ENCODE measurements around the gene MBD3L4. TPM values are rescaled to one million over a fixed set of nuclear protein-coding genes. Genes with fewer than 3 reads are reported as not detected.

MBD3L4 gene
- total RNA-seq, 4 donors from 2014 or later, result not detected

DNA sequence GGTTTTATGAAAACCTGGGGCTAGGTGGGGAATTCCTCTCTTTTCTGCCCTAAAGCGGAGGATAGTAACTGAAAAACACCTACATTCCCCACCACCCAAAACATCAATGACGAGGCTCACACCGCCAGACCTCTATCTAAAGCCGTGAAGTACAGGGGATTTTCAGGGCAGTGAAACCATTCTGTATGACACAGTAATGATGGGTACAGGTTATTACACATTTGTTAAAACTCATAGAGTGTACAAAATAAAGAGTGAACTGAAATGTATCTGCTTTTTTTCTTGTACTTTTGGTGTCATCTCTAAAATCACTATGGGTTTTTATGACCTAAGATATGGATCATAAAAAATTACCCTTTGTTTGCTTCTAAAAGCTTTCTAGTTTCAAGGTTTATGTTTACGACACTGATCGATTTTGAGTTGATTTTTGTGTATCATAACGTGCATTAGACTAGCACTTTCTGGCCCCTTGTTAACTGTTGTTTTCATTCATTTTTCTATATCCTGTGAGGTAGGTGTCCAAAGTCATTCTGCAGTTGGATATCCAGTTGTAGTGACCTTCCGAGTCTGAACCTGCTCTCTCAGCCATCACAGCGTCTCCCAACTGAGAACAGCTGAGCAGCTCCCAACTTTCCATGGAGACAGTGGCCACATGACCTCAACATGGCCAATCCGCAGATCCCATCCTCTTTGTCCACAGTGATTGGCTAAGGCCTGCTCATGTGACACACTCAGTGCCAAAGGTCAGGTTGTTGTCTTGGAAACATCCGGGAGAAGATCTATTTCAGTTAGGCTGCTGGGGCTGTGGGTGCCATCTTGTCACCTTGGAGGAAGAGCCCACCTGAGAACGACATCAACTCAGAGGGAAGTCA is 29.0 kb downstream of the MBD3L4 start:
- Histone ChIP-seq H3K4me3 (no peak overlapping the region), H3K27ac (no peak overlapping the region), H3K4me1 (no peaks in the 10 kb centered on the region), H3K9me3 (no peaks in the 10 kb centered on the region), H3K27me3 (no peaks in the 10 kb centered on the region), H3K36me3 (no peaks in the 10 kb centered on the region)
- intact Hi-C loops (cut with DNase I; ENCODE audit: low total_unique reads), result no loop called here
- TF ChIP-seq, protein P1, sequence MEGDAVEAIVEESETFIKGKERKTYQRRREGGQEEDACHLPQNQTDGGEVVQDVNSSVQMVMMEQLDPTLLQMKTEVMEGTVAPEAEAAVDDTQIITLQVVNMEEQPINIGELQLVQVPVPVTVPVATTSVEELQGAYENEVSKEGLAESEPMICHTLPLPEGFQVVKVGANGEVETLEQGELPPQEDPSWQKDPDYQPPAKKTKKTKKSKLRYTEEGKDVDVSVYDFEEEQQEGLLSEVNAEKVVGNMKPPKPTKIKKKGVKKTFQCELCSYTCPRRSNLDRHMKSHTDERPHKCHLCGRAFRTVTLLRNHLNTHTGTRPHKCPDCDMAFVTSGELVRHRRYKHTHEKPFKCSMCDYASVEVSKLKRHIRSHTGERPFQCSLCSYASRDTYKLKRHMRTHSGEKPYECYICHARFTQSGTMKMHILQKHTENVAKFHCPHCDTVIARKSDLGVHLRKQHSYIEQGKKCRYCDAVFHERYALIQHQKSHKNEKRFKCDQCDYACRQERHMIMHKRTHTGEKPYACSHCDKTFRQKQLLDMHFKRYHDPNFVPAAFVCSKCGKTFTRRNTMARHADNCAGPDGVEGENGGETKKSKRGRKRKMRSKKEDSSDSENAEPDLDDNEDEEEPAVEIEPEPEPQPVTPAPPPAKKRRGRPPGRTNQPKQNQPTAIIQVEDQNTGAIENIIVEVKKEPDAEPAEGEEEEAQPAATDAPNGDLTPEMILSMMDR (IDR thresholded peaks at IDR 0.05), result no peak
- no peak for TF ChIP-seq POLR2A (IDR thresholded peaks at IDR 0.05)
- DNase-seq, result no peak

DNA sequence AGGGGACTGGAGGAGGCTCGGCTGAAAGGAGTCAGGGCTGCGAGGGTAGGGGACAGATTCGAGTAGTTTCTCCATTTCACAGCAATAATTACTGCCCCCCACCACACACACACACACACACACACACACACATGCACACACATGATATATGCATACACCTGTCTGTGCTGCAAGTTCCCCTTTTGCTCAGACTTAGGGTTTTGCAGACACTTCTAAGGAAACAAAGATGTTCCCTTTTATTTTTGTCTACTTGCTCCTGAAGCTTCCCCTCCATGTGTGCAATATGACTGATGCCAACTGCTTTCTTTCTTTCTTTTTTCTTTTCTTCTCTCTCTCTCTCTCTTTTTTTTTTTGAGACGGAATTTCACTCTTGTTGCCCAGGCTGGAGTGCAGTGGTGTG is 32.1 kb downstream of the MBD3L4 start:
- no peak for DNase-seq
- Histone ChIP-seq H3K27ac (no peak overlapping the region), H3K4me1 (no peaks in the 10 kb centered on the region), H3K4me3 (no peak overlapping the region), H3K27me3 (no peaks in the 10 kb centered on the region), H3K36me3 (no peaks in the 10 kb centered on the region), H3K9me3 (no peaks in the 10 kb centered on the region)
- TF ChIP-seq, protein P1 (IDR thresholded peaks at IDR 0.05), result no peak
- no peak for TF ChIP-seq POLR2A (IDR thresholded peaks at IDR 0.05)
- intact Hi-C loops (cut with DNase I; ENCODE audit: low total_unique reads), result no loop called here

DNA sequence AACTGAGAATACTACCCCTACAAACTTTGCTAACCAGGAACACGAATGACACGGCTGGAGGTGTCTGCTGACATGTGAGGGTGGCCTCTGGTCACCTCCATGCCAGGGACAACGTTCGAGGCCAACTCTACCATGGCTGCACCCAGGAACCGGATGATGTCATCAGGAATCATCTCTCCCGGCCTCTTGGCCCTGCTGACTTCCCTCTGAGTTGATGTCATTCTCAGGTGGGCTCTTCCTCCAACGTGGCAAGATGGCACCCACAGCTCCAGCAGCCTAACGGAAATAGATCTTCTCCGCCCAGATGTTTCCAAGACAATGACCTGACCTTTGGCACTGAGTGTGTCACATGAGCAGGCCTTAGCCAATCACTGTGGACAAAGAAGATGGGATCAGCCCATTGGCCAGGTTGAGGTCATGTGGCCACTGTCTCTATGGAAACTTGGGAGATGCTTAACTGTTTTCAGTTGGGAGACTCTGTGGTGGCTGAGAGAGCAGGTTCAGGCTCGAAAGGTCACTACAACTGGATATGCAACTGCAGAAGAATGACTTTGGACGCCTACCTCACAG is 33.8 kb downstream of the MBD3L4 start:
- TF ChIP-seq POLR2A (IDR thresholded peaks at IDR 0.05), result no peak
- TF ChIP-seq, protein P1 (IDR thresholded peaks at IDR 0.05), result no peak
- H3K36me3 ChIP-seq, result no peaks in the 10 kb centered on the region
- no peaks in the 10 kb centered on the region for H3K4me1 ChIP-seq
- no peaks in the 10 kb centered on the region for H3K27me3 ChIP-seq
- H3K9me3 ChIP-seq, result no peaks in the 10 kb centered on the region
- DNase-seq, result no peak
- no peak overlapping the region for H3K4me3 ChIP-seq
- no peak overlapping the region for H3K27ac ChIP-seq
- intact Hi-C loops (cut with DNase I; ENCODE audit: low total_unique reads), result no loop called here

- intact Hi-C loops (cut with DNase I; ENCODE audit: low total_unique reads), result no loop called here
- Histone ChIP-seq H3K9me3 (no peaks in the 10 kb centered on the region), H3K36me3 (no peaks in the 10 kb centered on the region), H3K4me3 (no peak overlapping the region), H3K4me1 (no peaks in the 10 kb centered on the region), H3K27me3 (no peaks in the 10 kb centered on the region), H3K27ac (no peak overlapping the region)
- no peak for TF ChIP-seq POLR2A (IDR thresholded peaks at IDR 0.05)
- TF ChIP-seq, protein P1 (IDR thresholded peaks at IDR 0.05), result no peak
- no peak for DNase-seq
Measured at GRCh38 chr19:7004313-7004931, 35.6 kb downstream of the MBD3L4 start.

- no peaks in the 10 kb centered on the region for H3K27me3 ChIP-seq
- H3K4me1 ChIP-seq, result no peaks in the 10 kb centered on the region
- no peak for TF ChIP-seq POLR2A (IDR thresholded peaks at IDR 0.05)
- TF ChIP-seq, protein P1 (IDR thresholded peaks at IDR 0.05), result no peak
- H3K36me3 ChIP-seq, result no peaks in the 10 kb centered on the region
- H3K27ac ChIP-seq, result no peak overlapping the region
- no peaks in the 10 kb centered on the region for H3K9me3 ChIP-seq
- no peak overlapping the region for H3K4me3 ChIP-seq
- intact Hi-C loops (cut with DNase I; ENCODE audit: low total_unique reads), result no loop called here
- no peak for DNase-seq
Measured at GRCh38 chr19:7000816-7001215, 39.2 kb downstream of the MBD3L4 start.
